Loucy (cell line): ENCODE results near the gene ECT2L.

Experiments
- EZH2phosphoT487 ChIP-seq: fragments of 200-600 bp; IDR thresholded peaks from 2 replicates; pipeline ENCODE4 v1.6.1; 2018; ENCODE audit warnings: antibody characterized with exemption, mild to moderate bottlenecking, moderate library complexity, borderline replicate concordance
- TF ChIP-seq, protein P1 (sequence below): fragments of 200-600 bp; sonication (generic); conservative IDR thresholded peaks from 2 replicates; pipeline ENCODE4 v1.5.1; 2014; ENCODE audit warnings: mild to moderate bottlenecking, antibody characterized with exemption, low read length

DNA sequence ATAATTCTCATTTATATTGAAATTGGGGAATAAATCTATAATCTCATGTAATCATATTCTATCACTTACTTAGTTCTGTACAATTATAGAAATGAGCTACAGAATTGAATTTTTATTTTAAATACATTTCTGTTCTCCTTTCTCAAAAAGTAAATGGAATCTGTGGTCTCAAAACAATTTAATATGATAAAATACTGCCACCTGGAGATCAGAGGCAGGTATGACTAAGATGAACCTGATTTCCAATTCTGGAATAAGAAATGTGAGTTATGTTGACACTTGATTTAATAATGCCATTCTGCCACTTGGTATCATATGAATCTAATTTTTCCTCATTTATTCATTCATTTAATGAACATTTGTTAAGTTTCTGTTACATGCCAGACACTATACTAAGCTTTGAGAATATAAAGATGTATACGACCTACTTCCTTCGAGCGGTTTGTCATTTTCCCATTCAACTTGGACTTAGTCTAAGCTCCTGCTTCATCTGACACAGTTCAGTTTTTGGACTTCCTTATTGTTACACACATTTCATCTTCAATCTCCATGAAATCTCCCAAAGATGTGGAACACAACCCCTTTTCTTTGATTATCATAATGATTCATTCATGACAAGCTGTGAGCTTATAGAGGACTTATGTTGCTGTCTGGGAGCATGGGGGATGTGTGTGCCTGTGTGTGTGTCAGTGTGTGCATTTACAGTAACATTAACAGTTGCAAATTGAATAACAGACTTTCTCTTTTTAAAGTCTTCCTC is 29.8 kb upstream of the ECT2L start:
- TF ChIP-seq, protein P1, sequence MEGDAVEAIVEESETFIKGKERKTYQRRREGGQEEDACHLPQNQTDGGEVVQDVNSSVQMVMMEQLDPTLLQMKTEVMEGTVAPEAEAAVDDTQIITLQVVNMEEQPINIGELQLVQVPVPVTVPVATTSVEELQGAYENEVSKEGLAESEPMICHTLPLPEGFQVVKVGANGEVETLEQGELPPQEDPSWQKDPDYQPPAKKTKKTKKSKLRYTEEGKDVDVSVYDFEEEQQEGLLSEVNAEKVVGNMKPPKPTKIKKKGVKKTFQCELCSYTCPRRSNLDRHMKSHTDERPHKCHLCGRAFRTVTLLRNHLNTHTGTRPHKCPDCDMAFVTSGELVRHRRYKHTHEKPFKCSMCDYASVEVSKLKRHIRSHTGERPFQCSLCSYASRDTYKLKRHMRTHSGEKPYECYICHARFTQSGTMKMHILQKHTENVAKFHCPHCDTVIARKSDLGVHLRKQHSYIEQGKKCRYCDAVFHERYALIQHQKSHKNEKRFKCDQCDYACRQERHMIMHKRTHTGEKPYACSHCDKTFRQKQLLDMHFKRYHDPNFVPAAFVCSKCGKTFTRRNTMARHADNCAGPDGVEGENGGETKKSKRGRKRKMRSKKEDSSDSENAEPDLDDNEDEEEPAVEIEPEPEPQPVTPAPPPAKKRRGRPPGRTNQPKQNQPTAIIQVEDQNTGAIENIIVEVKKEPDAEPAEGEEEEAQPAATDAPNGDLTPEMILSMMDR, result peak; percentile 83
- TF ChIP-seq EZH2phosphoT487, result no peak
